SJCRH30 (cell line): ENCODE results near the gene RREB1. TPM values are rescaled to one million over a fixed set of nuclear protein-coding genes. Genes with fewer than 3 reads are reported as not detected.

Source experiments
- DNase-seq, 2 experiments: peaks; one replicate each; pipeline ENCODE4 v3.0.0-alpha.2; 2015 to 2020
- H3K27ac ChIP-seq: fragments of 250-450 bp; sonication (Bioruptor Pico); 2 replicates; pipeline ENCODE4 v1.5.1; 2020; ENCODE audit warnings: mild to moderate bottlenecking, moderate library complexity
- H3K27me3 ChIP-seq: fragments of 250-450 bp; sonication (Bioruptor Pico); 2 replicates; pipeline ENCODE4 v1.5.1; 2020; ENCODE audit warnings: mild to moderate bottlenecking, moderate library complexity
- H3K36me3 ChIP-seq: fragments of 250-450 bp; sonication (Bioruptor Pico); 2 replicates; pipeline ENCODE4 v1.5.1; 2020; ENCODE audit warnings: mild to moderate bottlenecking, moderate library complexity
- H3K4me1 ChIP-seq: fragments of 250-450 bp; sonication (Bioruptor Pico); 2 replicates; pipeline ENCODE4 v1.5.1; 2020; ENCODE audit warnings: mild to moderate bottlenecking, moderate library complexity
- H3K4me3 ChIP-seq: fragments of 250-450 bp; sonication (Bioruptor Pico); 2 replicates; pipeline ENCODE4 v1.5.1; 2020; ENCODE audit warnings: mild to moderate bottlenecking, moderate library complexity
- H3K9me3 ChIP-seq: fragments of 250-450 bp; sonication (Bioruptor Pico); replicated peaks from 2 replicates; pipeline ENCODE4 v1.5.1; 2020; ENCODE audit warnings: mild to moderate bottlenecking, moderate library complexity
- total RNA-seq: library from RNA; depleted of rRNA; stranded (reverse); fragments of >200 nt; shearing (Covaris generic); gene quantifications from 2 replicates; pipeline ENCODE4 v1.2.3, GENCODE V29; 2014

The RREB1 gene
- total RNA-seq, 1 experiment from 2014 or later = 12.3 TPM

- Histone ChIP-seq H3K4me3 (no peak overlapping the region), H3K4me1 (no peaks in the 10 kb centered on the region), H3K27me3 (no peaks in the 10 kb centered on the region), H3K36me3 (0 out of 2 replicates have a peak, but pooled peaks cover 2% of the 10 kb centered on the region), H3K27ac (no peak overlapping the region), H3K9me3 (no peaks in the 10 kb centered on the region)
- DNase-seq = no peak
Observed at GRCh38 chr6:7193122-7193521, 85.4 kb downstream of the RREB1 start.

- Histone ChIP-seq H3K9me3 (no peaks in the 10 kb centered on the region), H3K27ac (no peak overlapping the region), H3K4me3 (no peak overlapping the region), H3K4me1 (no peaks in the 10 kb centered on the region), H3K27me3 (no peaks in the 10 kb centered on the region), H3K36me3 (no peaks in the 10 kb centered on the region)
- DNase-seq = no peak
Observed at GRCh38 chr6:7194657-7195056, 86.9 kb downstream of the RREB1 start.

GRCh38 chr6:7195339-7196018 is 87.7 kb downstream of the RREB1 start:
- H3K27me3 ChIP-seq = no peaks in the 10 kb centered on the region
- H3K4me1 ChIP-seq = no peaks in the 10 kb centered on the region
- no peaks in the 10 kb centered on the region for H3K9me3 ChIP-seq
- H3K4me3 ChIP-seq = no peak overlapping the region
- H3K36me3 ChIP-seq = no peaks in the 10 kb centered on the region
- no peak for DNase-seq
- no peak overlapping the region for H3K27ac ChIP-seq

GRCh38 chr6:7196019-7196402 is 88.2 kb downstream of the RREB1 start:
- no peaks in the 10 kb centered on the region for H3K4me1 ChIP-seq
- no peak overlapping the region for H3K27ac ChIP-seq
- DNase-seq = no peak
- H3K4me3 ChIP-seq = no peak overlapping the region
- no peaks in the 10 kb centered on the region for H3K36me3 ChIP-seq
- no peaks in the 10 kb centered on the region for H3K27me3 ChIP-seq
- H3K9me3 ChIP-seq = no peaks in the 10 kb centered on the region

GRCh38 chr6:7196685-7197283 is 89.0 kb downstream of the RREB1 start:
- H3K9me3 ChIP-seq = no peaks in the 10 kb centered on the region
- no peak overlapping the region for H3K27ac ChIP-seq
- no peaks in the 10 kb centered on the region for H3K36me3 ChIP-seq
- H3K4me1 ChIP-seq = no peaks in the 10 kb centered on the region
- DNase-seq = no peak
- H3K27me3 ChIP-seq = no peaks in the 10 kb centered on the region
- H3K4me3 ChIP-seq = no peak overlapping the region

- Histone ChIP-seq H3K9me3 (no peaks in the 10 kb centered on the region), H3K27ac (no peak overlapping the region), H3K4me1 (no peaks in the 10 kb centered on the region), H3K36me3 (no peaks in the 10 kb centered on the region), H3K27me3 (no peaks in the 10 kb centered on the region), H3K4me3 (no peak overlapping the region)
- no peak for DNase-seq
Observed at GRCh38 chr6:7197747-7198146, 90.0 kb downstream of the RREB1 start.

GRCh38 chr6:7198833-7199800 is 91.4 kb downstream of the RREB1 start:
- Histone ChIP-seq H3K4me3 (no peak overlapping the region), H3K27ac (no peak overlapping the region), H3K4me1 (no peaks in the 10 kb centered on the region), H3K27me3 (no peaks in the 10 kb centered on the region), H3K36me3 (no peaks in the 10 kb centered on the region), H3K9me3 (no peaks in the 10 kb centered on the region)
- DNase-seq = no peak

GRCh38 chr6:7200598-7201443 is 93.1 kb downstream of the RREB1 start:
- DNase-seq = no peak
- no peaks in the 10 kb centered on the region for H3K4me1 ChIP-seq
- H3K4me3 ChIP-seq = no peak overlapping the region
- no peaks in the 10 kb centered on the region for H3K9me3 ChIP-seq
- no peaks in the 10 kb centered on the region for H3K27me3 ChIP-seq
- H3K27ac ChIP-seq = no peak overlapping the region
- H3K36me3 ChIP-seq = no peaks in the 10 kb centered on the region

GRCh38 chr6:7201444-7201731 is 93.6 kb downstream of the RREB1 start:
- no peak for DNase-seq
- H3K4me1 ChIP-seq = no peaks in the 10 kb centered on the region
- H3K4me3 ChIP-seq = no peak overlapping the region
- no peaks in the 10 kb centered on the region for H3K9me3 ChIP-seq
- no peaks in the 10 kb centered on the region for H3K36me3 ChIP-seq
- H3K27me3 ChIP-seq = no peaks in the 10 kb centered on the region
- no peak overlapping the region for H3K27ac ChIP-seq

- Histone ChIP-seq H3K4me3 (no peak overlapping the region), H3K4me1 (no peaks in the 10 kb centered on the region), H3K27me3 (no peaks in the 10 kb centered on the region), H3K9me3 (no peaks in the 10 kb centered on the region), H3K27ac (no peak overlapping the region), H3K36me3 (no peaks in the 10 kb centered on the region)
- no peak for DNase-seq
Observed at GRCh38 chr6:7201732-7202541, 94.2 kb downstream of the RREB1 start.

GRCh38 chr6:7202950-7203349 is 95.2 kb downstream of the RREB1 start:
- Histone ChIP-seq H3K27ac (no peak overlapping the region), H3K36me3 (no peaks in the 10 kb centered on the region), H3K9me3 (no peaks in the 10 kb centered on the region), H3K27me3 (no peaks in the 10 kb centered on the region), H3K4me1 (no peaks in the 10 kb centered on the region), H3K4me3 (no peak overlapping the region)
- no peak for DNase-seq

- no peak for DNase-seq
- no peak overlapping the region for H3K27ac ChIP-seq
- no peaks in the 10 kb centered on the region for H3K9me3 ChIP-seq
- no peaks in the 10 kb centered on the region for H3K36me3 ChIP-seq
- H3K4me3 ChIP-seq = no peak overlapping the region
- H3K27me3 ChIP-seq = no peaks in the 10 kb centered on the region
- H3K4me1 ChIP-seq = no peaks in the 10 kb centered on the region
Observed at GRCh38 chr6:7203939-7204338, 96.2 kb downstream of the RREB1 start.

GRCh38 chr6:7204726-7205125 is 97.0 kb downstream of the RREB1 start:
- Histone ChIP-seq H3K4me3 (no peak overlapping the region), H3K4me1 (no peaks in the 10 kb centered on the region), H3K27me3 (no peaks in the 10 kb centered on the region), H3K36me3 (no peaks in the 10 kb centered on the region), H3K27ac (no peak overlapping the region), H3K9me3 (no peaks in the 10 kb centered on the region)
- no peak for DNase-seq

GRCh38 chr6:7207720-7208119 is 100.0 kb downstream of the RREB1 start:
- no peaks in the 10 kb centered on the region for H3K9me3 ChIP-seq
- 0 out of 2 replicates have a peak, but pooled peaks cover 3% of the 10 kb centered on the region for H3K36me3 ChIP-seq
- no peak for DNase-seq
- H3K27ac ChIP-seq = no peak overlapping the region
- H3K4me1 ChIP-seq = no peaks in the 10 kb centered on the region
- H3K4me3 ChIP-seq = no peak overlapping the region
- H3K27me3 ChIP-seq = no peaks in the 10 kb centered on the region
